Adrenal gland (tissue), 12 donors: ENCODE results near the gene ATL1. TPM values are rescaled to one million over a fixed set of nuclear protein-coding genes. Genes with fewer than 3 reads are reported as not detected.
"Not testable (repeated sequence)": the region's sequence is repeated elsewhere in the genome, so short reads cannot be mapped to it uniquely, and the experiment has no call there.

Source experiments
- DNase-seq, 7 donors: peaks; one replicate each; pipeline ENCODE4 v3.0.0-alpha.2; 2019 to 2020
- H3K27ac ChIP-seq, 5 donors: fragments of 200-600 bp; sonication (generic) in 4 of 5; 1 replicate in 3 of 5; 2 replicates in 2 of 5; pipeline versions ENCODE4 v1.5.1 to v1.8.0; 2016 to 2020; ENCODE audit warnings: mild to moderate bottlenecking in 1 of 5
- H3K27me3 ChIP-seq: fragments of 200-600 bp; 2 replicates; pipeline ENCODE4 v1.8.0; 2021
- H3K36me3 ChIP-seq, 2 donors: fragments of 200-600 bp; replicated peaks in 1 of 2; 1 replicate in 1 of 2; 2 replicates in 1 of 2; pipeline versions ENCODE4 v1.5.1 to v1.8.0; 2018 to 2022
- H3K4me1 ChIP-seq, 2 donors: fragments of 200-600 bp; replicated peaks in 1 of 2; 1 replicate in 1 of 2; 2 replicates in 1 of 2; pipeline versions ENCODE4 v1.5.1 to v1.8.0; 2018 to 2021
- H3K4me3 ChIP-seq, 4 donors: fragments of 200-600 bp; sonication (generic) in 3 of 4; one replicate each; pipeline ENCODE4 v1.5.1; 2016 to 2018
- H3K9me3 ChIP-seq, 3 donors: fragments of 200-600 bp; sonication (generic) in 1 of 3; replicated peaks in 1 of 3; 1 replicate in 2 of 3; 2 replicates in 1 of 3; pipeline versions ENCODE4 v1.5.1 to v1.8.0; 2016 to 2021
- CTCF ChIP-seq, 6 experiments: fragments of 450-650 bp in 4 of 6; fragments of 200-600 bp in 2 of 6; sonication (generic) in 1 of 6; IDR thresholded peaks; 1 replicate in 5 of 6; 2 replicates in 1 of 6; pipeline versions ENCODE4 v1.5.1 to v1.8.0; 2016 to 2021; ENCODE audit warnings: antibody characterized with exemption in 6 of 6, mild to moderate bottlenecking in 2 of 6, moderate library complexity in 1 of 6
- POLR2A ChIP-seq, 2 donors: fragments of 450-650 bp; IDR thresholded peaks; one replicate each; pipeline ENCODE4 v1.6.1; 2017; ENCODE audit warnings: antibody characterized with exemption in 2 of 2, mild to moderate bottlenecking in 2 of 2, moderate library complexity in 1 of 2
- WGBS, 4 donors: extraction: QIAGEN DNeasy Blood & Tissue Kit in 2 of 4; methylation state at CpG; one replicate each; pipeline versions ENCODE4 v1.1.5 to v1.1.7; 2013 to 2017; 5-methylcytosine and 5-hydroxymethylcytosine counted together
- intact Hi-C, 2 donors: fragments of 100-400 bp; cut with DNase I; formaldehyde crosslinking; loops; one replicate each; pipeline versions ENCODE4 v1.14.1 to v1.15.0; 2022 to 2023
- polyA plus RNA-seq, 3 donors: library from polyadenylated mRNA; stranded (reverse); fragments of 200-250 nt in 2 of 3; fragments of 350-450 nt in 1 of 3; fragmentation: Illumina TruSeq in 1 of 3; extraction: RNeasy Lipid Tissue Mini Kit (QIAGEN cat#74804) in 1 of 3; gene quantifications; one replicate each; pipeline ENCODE4 v1.2.3, GENCODE V29; 2013 to 2014
- total RNA-seq, 9 donors: library from RNA; depleted of rRNA in 4 of 9; stranded (reverse); fragments of >200 nt in 4 of 9; fragments of 120-200 nt in 1 of 9; fragmentation: NEBNext Ultra II Directional in 1 of 9; extraction: Animal tissue kit (Norgen Biotek cat#: 25700) in 1 of 9; gene quantifications; one replicate each; pipeline versions ENCODE4 v1.1.0 to v1.2.4, GENCODE V29; 2013 to 2023
- donor health status: healthy with polysubstance abuse.
- donor health status: Bipolar disorder and iron deficiency.
- donor health status: DM: yes; HTN: yes; CAD: no.
- donor health status: DM: no; HTN: no; CAD: no.
- donor health status: DM: no; HTN: no; CAD: no.
- donor health status: DM: yes; HTN: yes; CAD: no.

Gene ATL1
- total and polyA plus RNA-seq, 12 donors: 2.1 to 10.1 (median 6.0) TPM

GRCh38 chr14:50533241-50533705 is 26.7 kb upstream of the ATL1 start:
- peak overlapping the region in 2 of 5 donors; percentile 94 to 98 for H3K27ac ChIP-seq
- WGBS, 4 donors: 29 to 40% (median 32%) methylated on average over 5 of the region's 5 CpGs
- H3K4me1 ChIP-seq: peaks cover 13 to 33% of the 10 kb centered on the region in 2 donors
- H3K36me3 ChIP-seq: no peaks in the 10 kb centered on the region
- H3K4me3 ChIP-seq: peak overlapping the region in 1 of 4 donors; percentile 80
- intact Hi-C loops: loop anchor here (5.0 kb wide), 2 partner anchors 211 to 216 kb away; no protein-coding TSS in a partner anchor
- TF ChIP-seq CTCF (IDR thresholded peaks at IDR 0.05) (peak in 1 of 6 experiments; percentile 10), POLR2A (IDR thresholded peaks at IDR 0.05) (no peak)
- no peaks in the 10 kb centered on the region for H3K9me3 ChIP-seq
- no peaks in the 10 kb centered on the region for H3K27me3 ChIP-seq
- peak in 1 of 7 donors; percentile 16 for DNase-seq

- intact Hi-C loops: loop anchor here (5.0 kb wide), 2 partner anchors 212 to 217 kb away; no protein-coding TSS in a partner anchor
- no peak for DNase-seq
- H3K27ac ChIP-seq: no peak overlapping the region
- no peaks in the 10 kb centered on the region for H3K27me3 ChIP-seq
- no peaks in the 10 kb centered on the region for H3K36me3 ChIP-seq
- TF ChIP-seq CTCF (IDR thresholded peaks at IDR 0.05): no peak
- WGBS, 4 donors: 72 to 95% (median 85%) methylated on average over 3 of the region's 3 CpGs
- H3K4me1 ChIP-seq: peaks cover 13 to 33% of the 10 kb centered on the region in 2 donors
- H3K4me3 ChIP-seq: no peak overlapping the region
- H3K9me3 ChIP-seq: no peaks in the 10 kb centered on the region
Measured at GRCh38 chr14:50533806-50534205, 26.1 kb upstream of the ATL1 start.

GRCh38 chr14:50534416-50534815 is 25.5 kb upstream of the ATL1 start:
- no peaks in the 10 kb centered on the region for H3K36me3 ChIP-seq
- intact Hi-C loops: loop anchor here (5.0 kb wide), 2 partner anchors 212 to 217 kb away; no protein-coding TSS in a partner anchor
- no peak for TF ChIP-seq CTCF (IDR thresholded peaks at IDR 0.05)
- TF ChIP-seq POLR2A (IDR thresholded peaks at IDR 0.05): no peak
- H3K4me3 ChIP-seq: no peak overlapping the region
- no peaks in the 10 kb centered on the region for H3K9me3 ChIP-seq
- H3K27me3 ChIP-seq: no peaks in the 10 kb centered on the region
- WGBS, 4 donors: 70 to 83% (median 74%) methylated on average over 3 of the region's 3 CpGs
- peaks cover 13 to 27% of the 10 kb centered on the region in 2 donors for H3K4me1 ChIP-seq
- no peak for DNase-seq
- H3K27ac ChIP-seq: no peak overlapping the region

GRCh38 chr14:50534997-50535396 is 24.9 kb upstream of the ATL1 start:
- WGBS, 4 donors: 58 to 69% (median 62%) methylated on average over 1 of the region's 1 CpG
- H3K9me3 ChIP-seq: no peaks in the 10 kb centered on the region
- no peak for TF ChIP-seq CTCF (IDR thresholded peaks at IDR 0.05)
- no peak for TF ChIP-seq POLR2A (IDR thresholded peaks at IDR 0.05)
- H3K27ac ChIP-seq: no peak overlapping the region
- no peaks in the 10 kb centered on the region for H3K27me3 ChIP-seq
- no peaks in the 10 kb centered on the region for H3K36me3 ChIP-seq
- H3K4me3 ChIP-seq: no peak overlapping the region
- no peak for DNase-seq
- intact Hi-C loops: loop anchor here (5.0 kb wide), 2 partner anchors 213 to 218 kb away; no protein-coding TSS in a partner anchor
- peaks cover 11 to 23% of the 10 kb centered on the region in 2 donors for H3K4me1 ChIP-seq

GRCh38 chr14:50538034-50538433 is 21.9 kb upstream of the ATL1 start:
- H3K9me3 ChIP-seq, intact Hi-C loops, H3K27ac ChIP-seq, H3K4me3 ChIP-seq, H3K36me3 ChIP-seq, H3K27me3 ChIP-seq, DNase-seq, H3K4me1 ChIP-seq: not testable (repeated sequence)
- WGBS, 4 donors: 59 to 66% (median 62%) methylated on average over 4 of the region's 4 CpGs
